GM19043 (cell line): ENCODE results near the gene SYT13.

Experiments used
- ATAC-seq: cut with Tn5 transposase; IDR thresholded peaks from one replicate; pipeline ENCODE4 v1.9.1; 2021; ENCODE audit warnings: low read depth; ENCODE audit not compliant: unreplicated experiment

Gene SYT13

DNA sequence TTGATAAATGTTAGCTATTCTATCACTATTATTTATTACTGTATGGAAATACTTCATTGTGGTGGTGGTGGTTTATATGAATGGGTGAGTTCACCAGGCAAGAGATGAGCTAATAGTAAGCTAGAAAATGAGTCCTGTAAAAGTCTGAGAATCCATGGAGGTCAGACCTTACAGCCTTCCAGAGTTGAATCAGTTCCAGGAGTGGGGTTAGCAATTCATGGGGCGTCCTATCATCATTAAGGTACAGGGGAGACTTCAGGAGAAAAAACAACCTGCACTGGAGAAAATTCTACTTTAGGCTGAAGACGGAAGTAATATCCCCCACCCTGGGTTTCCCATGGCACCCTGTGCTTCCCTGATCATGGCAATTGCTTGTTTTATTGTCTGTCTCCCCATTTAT lies 6.5 kb downstream of the SYT13 start:
- no peak for ATAC-seq

DNA sequence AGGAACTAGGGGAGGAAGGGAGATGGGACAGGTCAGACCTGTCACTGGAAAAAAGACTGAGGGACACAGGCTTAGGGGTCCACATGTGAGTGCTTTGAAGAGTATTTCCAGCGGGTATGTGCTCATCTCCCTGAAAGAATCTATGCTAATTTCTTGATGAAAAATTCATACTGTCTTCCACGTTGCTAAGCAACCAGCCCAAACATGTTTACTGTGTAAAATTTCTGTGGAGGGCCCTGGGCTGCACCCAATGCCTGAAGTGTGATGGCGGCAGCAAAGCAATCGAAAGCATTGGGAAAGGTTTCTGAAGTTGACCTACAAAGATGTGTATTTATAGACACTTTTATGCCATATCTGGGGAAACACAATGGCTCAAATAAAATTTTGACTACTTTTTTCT lies 7.4 kb downstream of the SYT13 start:
- ATAC-seq, result no peak

DNA sequence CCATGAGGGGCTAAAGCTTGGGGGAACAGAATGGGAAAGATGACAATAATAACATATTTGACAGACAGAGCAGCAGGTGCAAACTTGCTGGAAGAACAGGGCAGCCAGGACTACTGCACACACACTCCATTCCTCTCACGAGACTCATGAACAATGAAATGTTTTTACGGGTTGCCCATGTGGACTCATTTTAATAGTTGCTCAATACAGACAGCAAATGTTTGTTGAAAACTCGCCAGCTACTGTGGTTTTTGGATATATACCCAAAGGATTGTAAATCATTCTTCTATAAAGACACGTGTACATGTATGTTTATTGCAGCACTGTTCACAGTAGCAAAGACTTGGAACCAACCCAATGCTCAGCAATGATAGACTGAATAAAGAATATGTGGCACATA lies 10.3 kb downstream of the SYT13 start:
- ATAC-seq, result no peak

GRCh38 chr11:45274206-45274605 lies 11.9 kb downstream of the SYT13 start:
- ATAC-seq, result no peak

GRCh38 chr11:45273509-45273908 lies 12.6 kb downstream of the SYT13 start:
- no peak for ATAC-seq

- ATAC-seq, result no peak
Observed at GRCh38 chr11:45272701-45273100, 13.4 kb downstream of the SYT13 start.

GRCh38 chr11:45270946-45271716 lies 15.0 kb downstream of the SYT13 start:
- no peak for ATAC-seq

DNA sequence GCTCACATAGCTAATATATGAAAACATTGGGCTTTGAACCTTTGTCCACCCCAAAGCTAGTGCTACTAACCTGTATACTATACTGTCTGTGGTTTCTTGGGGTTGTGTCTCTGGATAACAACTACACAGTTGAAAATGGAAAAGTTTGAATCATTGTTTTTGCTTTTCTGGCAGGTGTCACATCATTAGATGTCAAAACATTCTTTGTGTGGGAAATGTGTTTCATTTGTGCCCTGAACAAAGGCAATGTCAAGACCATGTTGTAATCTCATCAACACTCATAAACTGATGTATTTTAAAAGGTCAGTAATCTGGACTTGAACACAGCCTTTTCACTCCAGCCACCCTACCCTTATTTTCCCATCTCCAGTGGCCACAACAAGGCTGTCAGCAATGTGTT lies 16.5 kb downstream of the SYT13 start:
- no peak for ATAC-seq

GRCh38 chr11:45267652-45268299 lies 18.4 kb downstream of the SYT13 start:
- no peak for ATAC-seq

- ATAC-seq, result no peak
Observed at GRCh38 chr11:45267052-45267451, 19.1 kb downstream of the SYT13 start.

- no peak for ATAC-seq
Observed at GRCh38 chr11:45266676-45267020, 19.5 kb downstream of the SYT13 start.

GRCh38 chr11:45265969-45266675 lies 20.0 kb downstream of the SYT13 start:
- ATAC-seq, result no peak

DNA sequence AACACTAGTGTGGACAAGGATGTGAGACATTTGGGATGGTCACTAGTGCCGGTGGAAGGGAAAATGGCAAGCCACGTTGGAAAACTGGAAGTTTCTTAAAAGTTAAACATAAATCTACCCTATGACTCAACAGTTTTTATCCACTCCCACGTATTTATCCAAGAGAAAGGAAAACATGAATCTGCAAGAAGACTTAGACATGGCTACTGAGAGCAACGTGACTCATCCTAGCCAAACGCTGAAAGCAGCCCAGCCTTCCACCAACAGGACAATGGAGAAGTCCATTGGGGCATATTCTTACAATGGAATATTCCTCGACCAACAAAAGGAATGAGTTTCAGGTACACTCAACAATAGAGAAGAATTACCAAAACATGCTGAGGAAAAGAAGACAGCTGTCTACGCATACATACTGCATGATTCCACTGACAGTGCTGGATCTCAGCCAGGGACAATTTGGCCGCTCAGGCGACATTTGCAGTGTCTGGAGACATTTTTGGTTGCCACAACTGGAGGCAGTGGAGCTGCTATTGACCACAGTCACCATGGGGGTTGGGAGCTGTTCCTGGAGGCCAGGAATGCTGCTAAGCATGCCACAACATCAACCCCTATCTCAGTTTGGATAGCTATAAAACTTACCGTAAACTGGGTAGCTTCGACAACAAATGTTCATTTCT lies 21.2 kb downstream of the SYT13 start:
- ATAC-seq, result no peak

DNA sequence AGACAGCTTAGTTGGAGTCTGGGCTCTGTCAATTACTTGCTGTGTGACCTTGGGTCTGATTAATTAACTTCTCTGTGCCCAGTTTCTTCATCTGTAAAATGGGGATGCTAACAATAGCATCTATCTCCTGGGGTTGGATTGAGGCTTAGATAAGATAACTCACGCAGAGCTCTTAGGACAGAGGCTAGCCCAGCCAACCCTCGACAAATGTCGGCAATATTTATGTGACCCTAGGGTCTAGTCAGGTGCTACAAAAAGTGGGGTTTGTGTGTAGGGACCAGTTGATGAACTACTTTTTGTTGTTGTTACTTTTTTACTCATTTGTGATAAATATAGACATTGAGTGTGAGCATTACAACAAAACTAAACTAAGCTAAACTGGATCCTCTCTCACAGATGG lies 22.4 kb downstream of the SYT13 start:
- no peak for ATAC-seq

DNA sequence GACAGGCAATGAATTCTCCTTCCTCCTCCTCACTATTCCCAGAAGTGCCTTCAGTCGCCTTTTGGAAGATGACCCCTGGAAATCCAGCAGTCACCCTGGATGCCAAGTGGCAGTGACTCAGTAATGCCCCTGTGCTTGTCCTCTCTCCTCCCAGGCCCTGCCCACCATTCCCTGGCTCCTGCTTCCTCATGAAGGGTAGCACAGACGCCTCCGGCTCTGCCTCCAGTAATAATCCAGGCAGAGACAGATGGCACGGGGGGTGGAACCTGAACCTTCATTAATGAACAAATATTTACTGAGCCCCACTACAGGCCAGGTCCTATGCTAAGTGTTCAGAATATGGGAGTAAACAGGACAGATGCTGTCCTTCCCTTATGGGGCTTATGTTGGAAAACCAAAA lies 23.2 kb downstream of the SYT13 start:
- ATAC-seq, result no peak

DNA sequence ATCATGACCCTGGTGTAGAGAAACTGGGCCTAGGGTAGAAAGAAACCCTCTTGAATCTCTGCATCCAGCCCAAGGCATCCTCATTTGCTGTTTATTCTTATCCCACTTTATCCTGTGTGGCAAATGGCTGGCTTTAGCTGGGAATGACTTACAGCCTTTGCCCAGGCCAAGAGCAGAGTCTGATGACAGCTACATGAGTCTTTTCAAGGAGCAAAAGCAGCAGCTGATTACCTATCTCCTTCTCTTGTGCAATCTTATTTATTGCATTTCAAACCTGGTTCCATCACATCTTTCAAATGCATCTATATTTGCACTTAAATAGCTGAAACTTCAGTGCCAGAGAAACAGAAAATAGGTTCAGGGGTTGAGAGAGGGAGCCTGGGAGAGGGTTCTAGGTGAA lies 26.1 kb downstream of the SYT13 start:
- ATAC-seq, result no peak

GRCh38 chr11:45259592-45259991 lies 26.5 kb downstream of the SYT13 start:
- no peak for ATAC-seq

- no peak for ATAC-seq
Observed at GRCh38 chr11:45258982-45259530, 27.1 kb downstream of the SYT13 start.

GRCh38 chr11:45254070-45254469 lies 32.1 kb downstream of the SYT13 start:
- no peak for ATAC-seq

DNA sequence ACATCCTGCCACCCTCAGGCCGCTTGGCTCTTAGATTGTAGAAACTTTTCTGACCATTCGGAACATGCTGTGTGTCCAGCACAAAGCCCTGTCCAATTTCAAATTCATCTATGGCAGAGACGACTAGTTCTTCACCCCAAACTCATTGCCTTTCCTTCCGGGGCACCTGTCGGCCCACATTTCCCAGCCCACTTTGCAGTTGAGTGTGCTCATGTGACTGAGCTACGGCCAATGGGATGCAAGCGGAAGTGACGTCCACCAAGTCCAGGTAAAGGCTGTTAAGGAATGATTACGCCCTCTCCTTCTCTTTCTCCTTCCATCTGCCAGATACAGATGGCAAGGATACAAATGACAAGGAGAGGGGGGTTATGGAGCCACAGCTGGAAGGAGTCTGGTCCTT lies 32.5 kb downstream of the SYT13 start:
- ATAC-seq, result no peak

DNA sequence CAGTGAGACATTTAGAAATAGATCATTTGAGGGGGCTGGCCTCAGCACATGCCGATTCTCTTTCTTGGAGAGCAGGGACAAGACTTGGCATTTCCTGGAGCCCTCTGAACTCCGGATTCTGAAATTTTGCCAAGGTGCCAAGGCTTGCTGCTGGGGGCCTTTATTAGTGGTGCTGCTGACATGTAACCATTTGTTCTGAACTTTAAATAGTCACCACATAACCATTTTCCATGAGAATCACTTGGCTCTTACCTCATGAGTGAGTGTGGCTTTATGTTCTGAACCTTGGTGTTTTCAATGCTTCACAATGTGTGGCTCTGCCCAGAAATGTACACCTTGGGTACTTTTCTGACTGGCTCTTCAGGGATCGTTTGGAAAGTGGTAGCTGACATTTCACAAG lies 33.3 kb downstream of the SYT13 start:
- no peak for ATAC-seq
